Urinary bladder (tissue), 4 donors: Measurements from ENCODE around the gene MSH3. TPM values are rescaled to one million over a fixed set of nuclear protein-coding genes. Genes with fewer than 3 reads are reported as not detected.
"Not testable (repeated sequence)": the region's sequence is repeated elsewhere in the genome, so short reads cannot be mapped to it uniquely, and the experiment has no call there.

ENCODE experiments used
- DNase-seq: peaks from one replicate; pipeline ENCODE4 v3.0.0-alpha.2; 2015; ENCODE audit errors: extremely low spot score
- H3K27ac ChIP-seq: one replicate; pipeline ENCODE4 v1.5.1; 2013; ENCODE audit warnings: low read depth, mild to moderate bottlenecking, moderate library complexity
- H3K36me3 ChIP-seq: one replicate; pipeline ENCODE4 v1.6.1; 2013; ENCODE audit warnings: mild to moderate bottlenecking, moderate library complexity; ENCODE audit not compliant: insufficient read depth
- H3K4me1 ChIP-seq: one replicate; pipeline ENCODE4 v1.6.1; 2013; ENCODE audit warnings: mild to moderate bottlenecking, moderate library complexity; ENCODE audit not compliant: insufficient read depth
- H3K4me3 ChIP-seq: one replicate; pipeline ENCODE4 v1.5.1; 2013; ENCODE audit warnings: low read depth, low read length
- WGBS: extraction: QIAGEN DNeasy Blood & Tissue Kit; methylation state at CpG from one replicate; pipeline ENCODE4 v1.1.7; 2013; 5-methylcytosine and 5-hydroxymethylcytosine counted together
- polyA plus RNA-seq: library from polyadenylated mRNA; stranded (reverse); fragments of 200-250 nt; gene quantifications from one replicate; pipeline ENCODE4 v1.2.3, GENCODE V29; 2013
- total RNA-seq: library from RNA; depleted of rRNA; stranded (reverse); fragments of >200 nt; gene quantifications from one replicate; pipeline ENCODE4 v1.2.3, GENCODE V29; 2014
- donor health status: healthy with polysubstance abuse.
- donor health status: healthy.

The MSH3 gene
- total and polyA plus RNA-seq, 2 donors: 5.5 to 33.8 TPM

DNA sequence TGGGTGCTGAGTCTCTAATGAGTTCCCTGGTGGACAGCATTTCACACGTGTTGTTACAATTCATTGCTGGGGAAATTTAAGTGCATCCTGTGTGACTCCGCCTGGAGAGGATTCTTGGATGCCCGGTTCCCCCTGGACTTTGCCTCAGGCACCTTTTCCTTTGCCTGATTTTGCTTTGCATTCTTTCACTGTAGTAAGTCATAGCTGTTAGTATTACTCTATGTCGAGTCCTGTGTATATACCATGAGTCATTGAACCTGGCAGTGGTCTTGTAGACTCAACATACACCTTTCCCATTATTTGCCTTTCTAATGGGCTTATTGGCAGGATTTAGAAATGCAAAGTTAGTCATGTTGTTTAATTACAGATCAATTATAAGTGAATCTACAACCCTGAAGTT lies 82.3 kb downstream of the MSH3 start:
- H3K4me1 ChIP-seq: no peaks in the 10 kb centered on the region
- WGBS: 88% methylated on average over 4 of the region's 4 CpGs

DNA sequence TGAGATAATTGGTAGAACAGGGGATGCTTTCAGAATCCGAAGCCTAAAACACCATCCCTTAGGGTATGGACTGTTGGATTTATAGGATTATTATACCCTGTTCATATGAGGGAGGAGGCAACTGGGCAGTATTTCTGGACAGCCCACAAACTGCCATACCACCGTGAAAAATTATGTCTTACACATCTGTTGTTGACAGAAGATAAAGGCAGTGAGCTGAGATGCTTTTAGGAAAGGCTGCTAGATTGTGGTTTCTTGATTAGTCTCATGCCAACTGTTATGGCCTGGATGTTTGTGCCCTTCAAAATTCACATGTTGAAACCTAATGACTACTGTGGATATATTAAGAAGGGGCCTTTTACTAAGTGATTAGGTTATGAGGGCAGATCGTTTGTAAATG lies 84.0 kb downstream of the MSH3 start:
- Histone ChIP-seq H3K36me3 (no peaks in the 10 kb centered on the region), H3K27ac (no peak overlapping the region), H3K4me1 (no peaks in the 10 kb centered on the region), H3K4me3 (no peak overlapping the region)
- WGBS: 69% methylated on average over 3 of the region's 3 CpGs
- no peak for DNase-seq

More for the DNA sequence above, 82.3 kb downstream of the MSH3 start:
- Histone ChIP-seq H3K27ac (no peak overlapping the region), H3K4me3 (no peak overlapping the region), H3K36me3 (no peaks in the 10 kb centered on the region)
- DNase-seq: no peak

DNA sequence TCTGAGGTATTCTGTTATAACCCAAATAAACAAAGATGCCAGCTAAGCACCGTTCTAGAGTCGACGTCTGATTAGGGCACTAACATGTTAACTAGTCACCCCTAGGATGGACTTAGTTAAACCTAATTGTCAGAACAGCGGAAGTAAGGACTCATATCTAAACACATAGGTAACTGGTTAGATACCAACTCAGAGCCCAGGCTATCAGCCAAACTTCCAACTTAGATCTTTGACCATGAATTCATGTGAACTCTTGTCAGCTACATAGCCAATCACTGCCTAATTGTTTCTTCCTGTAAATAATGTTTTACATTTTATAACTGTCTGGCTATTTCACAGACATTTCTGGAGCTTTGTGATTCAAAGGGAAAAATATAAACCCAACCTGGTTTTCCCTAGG lies 84.6 kb downstream of the MSH3 start:
- Histone ChIP-seq H3K4me1 (no peaks in the 10 kb centered on the region), H3K27ac (no peak overlapping the region), H3K36me3 (no peaks in the 10 kb centered on the region), H3K4me3 (no peak overlapping the region)
- DNase-seq: no peak
- 80% methylated on average over 4 of the region's 4 CpGs for WGBS

DNA sequence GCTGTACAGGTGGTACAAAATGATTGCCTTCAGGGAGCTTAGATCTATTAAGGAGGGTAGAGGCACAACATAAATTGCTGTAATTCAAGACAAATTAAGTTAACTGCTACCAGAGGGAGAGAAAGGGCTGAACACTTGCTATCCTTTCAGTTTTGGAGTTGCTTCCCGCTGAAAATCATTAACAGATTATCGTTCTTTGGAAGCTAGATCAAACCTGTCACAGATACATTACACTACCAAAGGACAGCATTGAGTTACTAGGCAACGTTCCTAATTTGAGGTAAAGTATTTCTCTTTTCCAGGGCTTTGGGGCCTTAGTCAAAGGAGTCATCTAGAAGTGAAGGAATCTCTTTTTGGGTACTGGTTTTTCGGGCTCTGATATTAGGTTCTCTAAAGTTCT lies 85.0 kb downstream of the MSH3 start:
- Histone ChIP-seq H3K4me1 (no peaks in the 10 kb centered on the region), H3K36me3 (no peaks in the 10 kb centered on the region), H3K4me3 (no peak overlapping the region), H3K27ac (no peak overlapping the region)
- DNase-seq: no peak
- WGBS: 88% methylated on average over 4 of the region's 4 CpGs

DNA sequence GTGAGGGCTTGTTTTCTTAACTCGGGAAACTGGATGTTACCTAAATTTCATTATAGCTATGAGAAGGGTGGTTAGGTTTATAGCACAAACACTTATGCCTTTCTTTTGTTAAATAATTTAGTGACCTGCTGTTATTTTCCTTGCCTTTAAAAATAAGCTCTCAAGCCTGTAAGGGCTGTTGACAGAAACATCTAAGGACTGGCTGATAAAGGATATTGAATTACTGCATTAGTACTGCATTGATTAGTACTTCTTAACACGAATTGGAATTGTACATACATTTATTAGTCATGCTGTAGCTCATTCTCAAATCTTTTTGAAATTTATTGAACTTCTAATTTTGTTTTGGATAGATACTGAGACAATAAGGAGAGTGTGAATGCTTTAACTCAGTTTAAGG lies 85.4 kb downstream of the MSH3 start:
- 74% methylated on average over 2 of the region's 2 CpGs for WGBS
- H3K36me3 ChIP-seq: no peaks in the 10 kb centered on the region
- no peak overlapping the region for H3K4me3 ChIP-seq

DNA sequence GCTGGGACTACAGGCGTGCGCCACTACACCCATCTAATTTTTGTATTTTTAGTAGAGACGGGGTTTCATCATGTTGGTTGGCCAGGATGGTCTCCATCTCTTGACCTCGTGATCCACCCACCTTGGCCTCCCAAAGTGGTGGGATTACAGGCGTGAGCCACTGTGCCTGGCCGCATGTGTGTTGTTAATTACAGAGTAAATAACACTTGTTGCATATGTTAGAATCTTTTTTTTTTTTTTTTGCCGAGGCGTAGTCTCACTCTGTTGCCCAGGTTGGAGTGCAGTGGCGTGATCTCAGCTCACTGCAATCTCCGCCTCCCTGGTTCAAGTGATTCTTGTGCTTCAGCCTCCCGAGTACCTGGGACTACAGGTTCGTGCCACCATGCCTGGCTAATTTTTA lies 86.0 kb downstream of the MSH3 start:
- not testable (repeated sequence) for H3K4me3 ChIP-seq, H3K27ac ChIP-seq, DNase-seq, H3K4me1 ChIP-seq, H3K36me3 ChIP-seq
- 94% methylated on average over 12 of the region's 12 CpGs for WGBS

More for the DNA sequence above, 85.4 kb downstream of the MSH3 start:
- no peak overlapping the region for H3K27ac ChIP-seq
- no peaks in the 10 kb centered on the region for H3K4me1 ChIP-seq
- DNase-seq: no peak

DNA sequence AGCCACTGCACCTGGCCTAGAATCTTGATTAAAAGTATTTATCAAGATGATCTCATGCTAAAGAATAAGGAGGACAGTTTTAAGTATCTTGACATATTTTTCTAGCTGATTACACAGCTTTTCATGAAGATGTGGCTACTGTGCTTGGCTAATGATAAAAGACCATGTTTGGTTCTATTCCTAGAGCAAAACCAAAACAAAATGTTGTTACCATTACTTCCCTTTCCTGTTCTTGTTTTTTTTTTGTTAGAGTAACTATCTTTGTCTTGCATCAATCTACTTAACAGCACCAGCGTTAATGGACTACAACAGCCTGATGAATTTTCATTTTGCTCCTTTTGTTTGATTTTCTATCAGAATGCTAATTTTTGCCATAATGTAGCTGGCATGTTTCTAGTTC lies 86.5 kb downstream of the MSH3 start:
- Histone ChIP-seq H3K4me1 (no peaks in the 10 kb centered on the region), H3K27ac (no peak overlapping the region), H3K36me3 (no peaks in the 10 kb centered on the region), H3K4me3 (no peak overlapping the region)
- 81% methylated on average over 1 of the region's 1 CpG for WGBS
- DNase-seq: no peak

DNA sequence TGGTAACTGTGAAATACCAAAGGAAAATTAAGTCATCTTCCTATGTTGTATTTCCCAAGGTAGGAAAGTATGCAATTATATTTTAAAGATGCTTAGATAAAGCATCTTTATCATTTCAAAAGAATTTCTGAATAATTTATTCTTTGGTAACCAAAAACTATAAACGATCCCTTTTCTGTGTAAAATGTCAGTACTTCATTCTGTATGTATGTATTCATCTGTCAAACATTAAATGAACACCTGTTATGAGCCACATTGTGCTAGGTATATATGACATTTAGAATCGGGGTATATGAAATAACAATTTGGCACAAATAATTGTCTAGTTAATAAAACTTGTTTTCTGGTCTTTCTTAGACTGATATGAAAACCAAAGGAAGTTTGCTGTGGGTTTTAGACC lies 89.7 kb downstream of the MSH3 start:
- 97% methylated on average over 2 of the region's 2 CpGs for WGBS
- no peaks in the 10 kb centered on the region for H3K36me3 ChIP-seq

DNA sequence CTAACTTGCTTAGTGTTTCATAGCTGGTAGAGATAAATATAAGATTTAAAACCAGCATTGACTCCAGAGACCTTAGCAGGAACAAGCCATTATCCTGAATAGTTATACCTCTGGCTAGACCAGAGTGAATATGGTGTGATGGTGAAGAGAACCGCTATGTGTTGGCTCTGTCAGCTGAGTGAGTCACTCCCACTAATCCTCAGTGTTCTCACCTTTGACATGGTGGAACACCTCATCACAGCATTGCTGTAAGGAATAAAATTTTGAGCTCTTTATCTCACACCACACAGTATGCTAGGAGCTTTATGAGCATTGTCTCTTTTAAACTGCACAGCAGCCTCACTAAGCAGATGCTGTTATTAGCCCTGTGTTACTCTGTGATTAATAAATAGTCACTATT lies 91.0 kb downstream of the MSH3 start:
- WGBS: 89% methylated on average over 1 of the region's 1 CpG
- Histone ChIP-seq H3K4me1 (no peaks in the 10 kb centered on the region), H3K36me3 (no peaks in the 10 kb centered on the region), H3K4me3 (no peak overlapping the region), H3K27ac (no peak overlapping the region)
- DNase-seq: no peak

More for the DNA sequence above, 89.7 kb downstream of the MSH3 start:
- no peak overlapping the region for H3K4me3 ChIP-seq
- DNase-seq: no peak
- no peaks in the 10 kb centered on the region for H3K4me1 ChIP-seq
- no peak overlapping the region for H3K27ac ChIP-seq

DNA sequence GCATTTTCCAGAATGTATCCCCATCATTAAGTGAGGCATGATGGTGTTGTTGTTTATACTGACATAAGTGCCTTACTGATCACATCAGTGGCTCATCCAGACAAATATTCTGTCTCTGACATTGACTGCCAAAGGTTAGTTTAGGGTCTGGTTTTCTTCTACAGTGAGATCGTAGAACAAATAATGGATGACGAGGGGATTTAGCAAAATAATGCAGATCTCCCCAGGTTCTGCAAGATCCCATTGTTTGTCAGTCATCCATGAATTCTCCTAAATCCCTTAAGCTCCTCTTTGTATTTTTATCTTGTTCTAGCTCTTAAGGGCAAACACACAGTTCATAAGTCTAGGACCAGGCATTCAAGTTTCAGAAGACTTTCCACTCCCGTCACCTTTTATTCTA lies 93.5 kb downstream of the MSH3 start:
- H3K36me3 ChIP-seq: no peaks in the 10 kb centered on the region
- DNase-seq: no peak

DNA sequence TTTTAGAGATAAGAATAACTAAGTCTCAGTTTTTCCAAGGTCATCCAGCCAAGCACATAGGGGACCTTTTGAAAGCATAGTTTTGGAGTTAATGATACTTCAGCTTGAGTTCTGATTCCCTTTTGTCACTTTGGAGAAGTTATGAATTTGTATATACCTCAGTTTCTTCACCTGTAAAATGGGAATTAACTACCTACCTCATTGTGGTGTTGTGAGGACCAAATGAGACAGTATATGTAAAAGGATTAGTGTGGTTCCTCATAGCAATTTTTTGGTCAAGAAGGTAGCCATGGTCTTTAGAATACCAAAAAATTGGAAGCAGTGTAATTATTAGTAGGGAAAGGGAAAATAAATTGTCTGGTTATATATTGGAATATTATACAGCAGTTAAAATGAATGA lies 98.0 kb downstream of the MSH3 start:
- peaks cover 1% of the 10 kb centered on the region for H3K36me3 ChIP-seq
- no peak overlapping the region for H3K27ac ChIP-seq
- DNase-seq: no peak
- no peak overlapping the region for H3K4me3 ChIP-seq
- no peaks in the 10 kb centered on the region for H3K4me1 ChIP-seq

More for the DNA sequence above, 93.5 kb downstream of the MSH3 start:
- H3K4me1 ChIP-seq: no peaks in the 10 kb centered on the region
- H3K4me3 ChIP-seq: no peak overlapping the region
- WGBS: 80% methylated on average over 3 of the region's 3 CpGs
- H3K27ac ChIP-seq: no peak overlapping the region

DNA sequence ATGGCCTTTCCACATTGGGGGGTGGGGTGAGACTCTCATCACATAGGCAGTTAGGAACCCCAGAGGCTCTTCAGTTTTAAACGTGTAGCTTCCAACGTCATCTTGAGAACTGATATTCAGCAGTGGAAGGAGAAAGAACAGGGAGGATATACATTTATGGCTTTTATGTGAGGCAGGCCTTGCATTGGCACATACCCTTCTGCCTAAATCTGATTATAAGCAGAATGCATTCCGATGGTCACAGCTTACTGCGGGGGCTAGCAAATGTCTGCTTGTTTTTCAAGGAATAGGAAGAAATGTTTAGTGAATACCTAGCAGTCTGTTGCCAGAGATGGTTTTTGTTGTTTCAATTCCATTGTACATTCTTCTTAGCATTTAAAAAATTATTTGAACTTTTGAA lies 99.3 kb downstream of the MSH3 start:
- Histone ChIP-seq H3K4me3 (no peak overlapping the region), H3K4me1 (no peaks in the 10 kb centered on the region), H3K27ac (no peak overlapping the region), H3K36me3 (peaks cover 1% of the 10 kb centered on the region)
- WGBS: 46% methylated on average over 4 of the region's 4 CpGs
- DNase-seq: no peak

DNA sequence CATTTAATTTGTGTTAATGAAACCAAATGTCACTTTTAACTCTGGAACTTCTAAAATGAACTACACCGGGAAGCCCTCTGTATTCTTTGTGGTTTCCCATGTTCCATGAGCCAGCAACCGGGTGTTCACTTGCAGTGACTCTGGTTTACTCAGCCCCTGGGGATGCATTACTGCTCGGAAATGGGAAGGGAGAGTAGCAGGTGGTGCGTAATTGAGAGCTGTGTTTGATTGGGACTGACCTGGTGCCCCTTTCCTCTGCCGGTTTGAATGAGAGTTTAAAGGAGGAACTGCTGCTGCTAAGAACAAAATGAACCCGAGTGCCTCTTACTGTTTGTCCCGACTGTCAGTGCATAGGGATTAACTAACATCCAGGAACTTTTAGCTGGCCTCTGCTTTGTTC lies 100.4 kb downstream of the MSH3 start:
- no peaks in the 10 kb centered on the region for H3K4me1 ChIP-seq
- DNase-seq: no peak
- peaks cover 1% of the 10 kb centered on the region for H3K36me3 ChIP-seq
- no peak overlapping the region for H3K27ac ChIP-seq
- H3K4me3 ChIP-seq: no peak overlapping the region
- 57% methylated on average over 7 of the region's 7 CpGs for WGBS

DNA sequence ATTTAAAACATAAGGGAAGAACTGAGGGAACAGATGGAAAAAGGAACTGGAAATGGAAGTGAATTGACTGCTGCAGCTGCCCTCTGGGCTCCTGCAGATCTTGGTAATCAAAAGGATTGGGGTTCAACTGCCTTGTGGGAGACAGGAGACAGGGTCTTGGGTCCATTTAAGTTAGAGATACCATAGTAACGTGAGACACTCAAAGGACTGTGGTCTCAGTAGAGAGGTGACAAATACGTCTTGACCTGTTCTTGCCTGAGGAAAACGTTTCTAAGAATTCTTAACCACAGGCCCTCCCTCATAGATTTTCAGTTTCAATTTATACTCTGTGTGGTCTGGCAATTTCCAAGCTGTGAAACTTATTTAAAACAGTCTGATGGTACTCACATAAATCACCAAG lies 101.2 kb downstream of the MSH3 start:
- DNase-seq: no peak
- Histone ChIP-seq H3K27ac (no peak overlapping the region), H3K4me1 (no peaks in the 10 kb centered on the region), H3K4me3 (no peak overlapping the region), H3K36me3 (peaks cover 1% of the 10 kb centered on the region)
- WGBS: 70% methylated on average over 3 of the region's 3 CpGs

DNA sequence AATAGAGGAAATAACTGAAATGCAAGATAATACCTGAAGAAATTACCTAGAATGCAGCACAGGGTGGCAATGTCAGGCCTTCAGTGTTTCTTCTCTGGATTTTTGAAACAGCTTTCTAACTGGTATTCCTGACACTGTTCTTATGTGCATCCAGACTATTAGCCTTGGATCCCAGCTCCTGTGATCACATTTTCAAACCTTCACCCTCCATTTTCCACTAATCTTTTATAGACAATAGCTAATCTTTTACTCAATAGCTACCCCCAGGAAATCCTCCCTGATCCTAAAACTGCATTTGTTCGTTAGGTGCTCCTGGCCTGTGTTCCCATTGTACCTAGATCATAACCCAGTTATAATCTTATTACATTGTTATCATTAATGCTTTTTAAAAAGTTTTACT lies 101.8 kb downstream of the MSH3 start:
- DNase-seq: no peak
- Histone ChIP-seq H3K27ac (no peak overlapping the region), H3K4me3 (no peak overlapping the region), H3K36me3 (peaks cover 1% of the 10 kb centered on the region), H3K4me1 (no peaks in the 10 kb centered on the region)
- WGBS: 95% methylated on average over 1 of the region's 1 CpG
